ENCODE results near the gene TAC4.

The TAC4 gene

DNA sequence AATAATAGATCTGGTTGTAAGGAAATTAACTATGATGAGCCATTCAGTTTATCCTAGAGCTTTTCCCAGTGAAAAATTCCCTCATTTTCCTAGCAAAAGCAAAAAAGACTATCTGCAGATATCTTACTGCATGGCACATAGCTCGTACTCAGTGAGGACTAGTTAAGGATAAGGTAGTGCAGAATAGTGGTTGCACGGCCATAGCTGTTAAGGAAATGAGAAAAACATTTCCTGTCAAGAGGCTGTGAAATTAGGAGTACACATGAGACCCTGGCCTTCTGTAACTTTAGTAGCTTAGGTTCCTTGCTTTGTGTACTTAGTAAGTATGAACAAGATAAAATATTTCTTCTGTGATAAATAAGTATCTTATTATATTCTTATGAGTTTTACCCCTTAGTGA, 49.1 kb downstream of the TAC4 start:
- no peak for DNase-seq (ENCODE audit: low read depth)

DNA sequence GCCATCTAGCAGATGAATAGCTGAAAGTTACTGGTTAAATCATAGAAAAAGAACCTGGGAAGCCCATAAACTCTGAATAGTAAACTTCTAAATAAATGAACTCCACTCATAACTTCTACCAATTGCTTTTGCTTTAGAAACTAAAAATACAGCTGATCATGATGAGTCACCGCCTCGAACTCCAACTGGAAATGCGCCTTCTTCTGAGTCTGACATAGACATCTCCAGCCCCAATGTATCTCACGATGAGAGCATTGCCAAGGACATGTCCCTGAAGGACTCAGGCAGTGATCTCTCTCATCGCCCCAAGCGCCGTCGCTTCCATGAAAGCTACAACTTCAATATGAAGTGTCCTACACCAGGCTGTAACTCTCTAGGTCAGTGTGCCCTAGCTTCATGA, 49.7 kb downstream of the TAC4 start:
- DNase-seq (ENCODE audit: low read depth), result no peak

DNA sequence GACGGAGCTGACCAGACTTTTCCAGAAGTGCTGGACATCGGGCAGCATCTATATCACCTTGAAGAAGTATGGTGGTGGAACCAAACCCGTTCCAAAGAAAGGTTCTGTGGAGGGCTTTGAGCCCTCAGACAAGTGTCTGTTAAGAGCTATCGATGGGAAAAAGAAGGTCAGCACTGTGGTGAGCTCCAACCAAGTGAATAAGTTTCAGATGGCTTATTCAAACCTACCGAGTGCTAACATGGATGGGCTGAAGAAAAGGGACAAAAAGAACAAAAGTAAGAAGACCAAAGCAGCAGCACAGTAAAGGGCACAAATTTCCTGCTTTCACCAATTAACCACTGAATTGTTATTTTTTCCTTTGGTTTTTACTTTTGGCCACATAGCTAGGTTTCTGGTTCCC, 52.5 kb downstream of the TAC4 start:
- no peak for DNase-seq (ENCODE audit: low read depth)

DNA sequence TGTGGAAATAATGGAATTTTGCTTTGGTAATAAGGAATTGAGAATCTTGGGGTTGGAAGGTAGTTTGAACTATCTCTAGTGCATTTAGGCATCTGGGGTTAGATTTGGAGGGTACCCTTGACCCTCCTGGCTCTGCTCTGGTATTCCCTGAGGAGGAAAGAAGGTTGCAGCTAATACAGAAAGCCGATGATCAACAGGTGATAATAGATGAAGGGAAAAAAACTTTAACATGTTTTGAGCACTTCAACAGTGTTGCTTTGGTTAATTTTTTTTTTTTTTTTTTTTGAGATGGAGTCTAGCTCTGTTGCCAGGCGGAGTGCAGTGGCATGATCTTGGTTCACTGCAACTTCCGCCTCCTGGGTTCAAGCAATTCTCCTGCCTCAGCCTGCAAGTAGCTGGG, 54.6 kb downstream of the TAC4 start:
- DNase-seq (ENCODE audit: low read depth), result no peak

DNA sequence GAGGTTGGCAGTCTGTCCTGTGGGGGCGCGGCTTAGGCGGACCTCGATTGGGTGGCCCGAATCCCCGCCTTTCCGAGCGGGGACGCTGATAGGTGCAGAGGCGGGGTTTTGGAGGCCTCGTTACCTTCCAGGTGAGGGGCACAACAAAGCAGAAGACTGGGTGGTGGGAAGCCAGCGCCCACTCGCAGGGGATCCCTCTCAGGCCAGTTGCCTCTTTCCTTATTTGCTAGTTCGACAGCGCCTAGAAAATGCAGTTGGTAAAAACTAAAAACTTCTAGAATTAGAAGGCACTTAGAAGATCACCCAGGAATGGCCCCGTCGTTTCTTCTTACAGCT, 58.7 kb downstream of the TAC4 start:
- no peak for DNase-seq (ENCODE audit: low read depth)

DNA sequence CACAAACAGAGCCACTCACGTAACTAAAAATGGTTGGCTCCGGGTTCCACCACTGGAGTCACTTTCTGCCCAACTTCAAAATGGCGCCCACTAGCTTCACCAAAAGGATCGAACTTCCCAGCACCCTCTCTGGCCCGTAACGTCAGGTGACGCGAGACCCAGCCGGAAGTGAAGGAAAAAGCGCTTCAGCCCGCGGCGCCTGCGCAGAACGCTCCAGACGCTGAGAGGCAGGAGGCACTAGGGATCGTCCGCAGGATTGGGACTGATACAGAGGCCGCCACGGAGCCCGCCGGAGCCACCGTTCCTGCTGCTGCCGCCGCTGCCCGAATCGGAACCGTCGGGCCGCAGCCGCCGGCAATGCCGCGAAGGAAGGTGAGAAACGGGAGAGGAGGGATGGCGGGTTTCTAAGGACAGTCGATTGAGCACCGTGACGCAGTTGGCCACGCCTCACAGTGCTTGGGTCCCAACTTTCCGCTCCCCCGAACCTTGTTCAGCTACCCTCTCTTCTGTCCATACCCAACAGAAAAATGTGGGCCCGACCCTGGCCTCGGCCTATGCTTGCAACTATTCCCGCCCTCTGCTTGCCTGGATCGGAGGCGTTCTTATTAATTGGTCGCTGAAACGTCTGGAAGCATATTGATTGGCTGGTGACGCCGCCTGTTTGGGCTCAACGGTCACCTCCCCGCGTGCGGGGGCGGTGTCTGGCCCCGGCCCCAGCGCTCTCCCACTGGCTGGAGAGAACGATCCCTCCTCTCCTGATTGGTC, 59.2 kb downstream of the TAC4 start, which contains the start of gene KAT7:
TSS of gene KAT7 (plus strand) at position 204 of the 765 bp plus-strand sequence. CDS start at position 358, 154 bp downstream.
- DNase-seq (ENCODE audit: low read depth), result peak; percentile 96

Data from GM04503 (cell line).